GM04503 (cell line): ENCODE results near the gene EPHA6.

ENCODE experiments used
- DNase-seq: peaks from one replicate; pipeline ENCODE4 v3.0.0-alpha.2; 2012; ENCODE audit warnings: low read depth

The EPHA6 gene

GRCh38 chr3:97277708-97278107, 463.3 kb downstream of the EPHA6 start:
- no peak for DNase-seq

DNA sequence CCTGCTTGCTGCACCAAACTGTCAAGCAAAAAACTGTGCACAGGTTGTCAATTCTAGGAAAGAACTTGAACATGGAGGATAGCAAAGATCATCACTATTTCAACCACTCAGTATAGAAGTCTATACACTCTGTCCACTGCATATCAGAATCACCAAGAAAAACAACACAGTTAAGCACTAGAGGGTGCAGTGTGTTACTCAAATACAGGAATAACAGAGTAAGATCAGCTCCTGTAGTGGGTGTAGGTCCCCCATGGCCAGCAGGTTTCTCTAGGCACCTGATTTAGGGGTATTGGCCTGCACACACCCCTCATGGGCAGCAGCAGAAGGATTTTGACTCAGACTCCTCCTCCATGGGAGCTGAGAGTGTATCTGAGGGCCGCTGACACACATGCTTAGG, 464.1 kb downstream of the EPHA6 start:
- DNase-seq, result no peak

- DNase-seq, result no peak
Measured at GRCh38 chr3:97291901-97292300, 477.5 kb downstream of the EPHA6 start.

- DNase-seq, result no peak
Measured at GRCh38 chr3:97293596-97294131, 479.3 kb downstream of the EPHA6 start.

DNA sequence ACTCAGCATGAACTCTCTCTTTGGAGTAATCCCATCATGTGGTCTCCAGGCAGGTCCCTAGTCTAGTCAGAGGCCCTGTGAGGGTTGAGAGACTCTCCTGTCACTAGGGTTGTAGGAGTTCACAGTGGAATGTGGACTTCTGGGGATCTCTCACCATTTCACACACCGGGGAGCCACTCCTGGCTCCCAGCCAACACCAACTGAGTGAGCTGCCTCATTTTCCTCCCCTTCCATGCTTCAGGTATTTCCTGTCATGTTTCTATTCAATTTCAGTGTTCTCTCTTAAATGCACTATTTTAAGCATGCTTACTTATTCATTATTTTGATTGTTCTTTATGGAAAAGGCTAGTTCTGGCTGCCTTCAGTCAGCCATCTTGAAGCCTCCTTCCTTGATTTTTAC, 482.6 kb downstream of the EPHA6 start:
- no peak for DNase-seq

DNA sequence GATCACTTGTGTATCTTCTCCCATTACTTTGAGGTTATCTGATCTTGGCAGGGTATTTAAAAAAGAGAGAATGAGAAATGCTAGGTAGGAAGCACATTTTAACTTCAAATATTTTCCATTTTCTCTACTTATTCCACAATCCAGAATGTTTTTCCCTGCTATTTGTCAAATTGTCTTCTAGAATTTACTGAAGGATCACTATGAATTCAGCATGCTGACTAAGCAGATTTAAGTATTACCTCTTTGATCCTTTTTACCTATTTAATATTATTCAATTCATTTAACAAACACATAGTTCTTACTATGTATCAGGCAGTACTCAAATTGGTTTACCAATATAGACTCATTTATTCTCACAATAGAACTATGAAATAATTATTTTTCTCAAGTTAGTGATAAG, 486.7 kb downstream of the EPHA6 start:
- DNase-seq, result no peak

GRCh38 chr3:97306226-97306625, 491.8 kb downstream of the EPHA6 start:
- no peak for DNase-seq

GRCh38 chr3:97338375-97338774, 524.0 kb downstream of the EPHA6 start:
- DNase-seq, result no peak

- DNase-seq, result no peak
Measured at GRCh38 chr3:97340940-97341339, 526.5 kb downstream of the EPHA6 start.

- no peak for DNase-seq
Measured at GRCh38 chr3:97347780-97348179, 533.4 kb downstream of the EPHA6 start.

GRCh38 chr3:97350971-97351370, 536.6 kb downstream of the EPHA6 start:
- DNase-seq, result no peak

GRCh38 chr3:97353176-97353575, 538.8 kb downstream of the EPHA6 start:
- DNase-seq, result no peak

DNA sequence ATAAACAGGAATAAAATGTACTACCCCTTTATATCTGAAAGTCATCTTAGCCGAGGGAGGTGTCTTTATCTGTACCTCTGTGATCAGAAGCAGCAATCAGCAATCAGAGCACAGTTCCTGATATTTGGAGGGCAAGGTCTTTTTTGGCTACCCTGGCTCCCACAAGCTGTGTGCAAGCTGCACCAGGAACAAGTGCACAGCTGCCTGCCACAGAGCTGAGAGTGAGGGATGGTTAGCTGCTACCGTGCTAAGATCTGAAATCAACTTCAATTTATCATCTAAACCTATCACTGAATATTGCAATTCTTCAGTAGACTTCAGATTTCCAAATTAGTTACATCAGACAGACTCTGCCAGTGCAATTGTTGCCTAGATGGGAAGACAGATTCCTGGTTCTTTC, 545.6 kb downstream of the EPHA6 start:
- DNase-seq, result no peak

- DNase-seq, result no peak
Measured at GRCh38 chr3:97360804-97361203, 546.4 kb downstream of the EPHA6 start.

- DNase-seq, result no peak
Measured at GRCh38 chr3:97384583-97384982, 570.2 kb downstream of the EPHA6 start.

- no peak for DNase-seq
Measured at GRCh38 chr3:97388774-97389173, 574.4 kb downstream of the EPHA6 start.

DNA sequence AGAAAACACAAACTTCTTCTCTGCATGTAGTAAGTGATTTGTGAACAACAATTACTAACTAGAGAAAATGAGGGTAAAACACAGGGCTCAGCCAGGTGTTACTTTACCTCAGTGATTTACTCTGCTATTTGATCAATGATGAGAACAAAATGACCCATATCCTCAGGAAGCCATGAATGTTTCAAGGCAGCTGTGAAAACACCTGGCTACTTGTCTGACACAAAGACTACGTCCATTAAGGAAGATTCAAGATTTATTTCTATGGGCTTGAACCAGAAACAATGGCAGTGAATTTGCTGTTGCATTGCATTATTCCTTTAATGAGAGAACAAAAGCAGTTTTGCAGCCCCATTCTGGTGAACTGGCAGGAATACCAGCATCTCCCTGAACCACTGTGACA, 575.5 kb downstream of the EPHA6 start:
- DNase-seq, result no peak

GRCh38 chr3:97391167-97391566, 576.8 kb downstream of the EPHA6 start:
- no peak for DNase-seq

DNA sequence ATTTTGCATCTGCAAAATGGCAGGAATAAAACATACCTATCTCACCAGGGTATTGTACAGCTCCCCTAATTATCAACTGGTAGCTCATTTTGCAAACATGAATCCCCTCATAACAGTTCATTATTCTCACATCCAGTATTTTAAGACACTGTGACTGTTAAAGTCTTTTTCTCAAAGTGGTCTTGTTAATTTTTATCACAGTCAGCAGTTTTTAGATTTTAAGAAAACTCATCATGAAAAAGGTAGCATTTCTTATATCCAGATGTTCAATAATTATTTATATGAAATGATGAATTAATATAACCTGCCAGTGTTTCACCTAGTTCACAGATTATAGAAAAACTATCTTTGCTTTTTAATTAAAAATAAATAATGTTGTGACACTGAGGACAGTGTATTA, 595.2 kb downstream of the EPHA6 start:
- no peak for DNase-seq

DNA sequence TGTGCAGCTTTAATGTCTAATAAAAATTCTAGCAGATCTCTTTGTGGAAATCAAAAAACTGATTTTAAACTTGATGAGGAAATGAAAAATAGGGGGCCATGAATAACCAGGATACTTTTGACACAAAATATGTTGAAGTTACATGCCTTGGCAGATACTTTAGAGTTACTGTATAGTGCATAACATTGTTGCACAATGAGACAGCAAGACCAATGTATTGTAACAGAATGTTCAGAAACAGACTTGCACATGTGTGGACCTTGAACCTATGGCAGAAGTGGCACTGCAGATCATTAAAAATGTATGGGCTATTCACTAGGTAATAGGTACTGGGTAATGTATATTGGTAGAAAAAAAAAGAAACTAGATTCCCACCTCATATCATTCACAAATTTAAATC, 607.2 kb downstream of the EPHA6 start:
- no peak for DNase-seq

DNA sequence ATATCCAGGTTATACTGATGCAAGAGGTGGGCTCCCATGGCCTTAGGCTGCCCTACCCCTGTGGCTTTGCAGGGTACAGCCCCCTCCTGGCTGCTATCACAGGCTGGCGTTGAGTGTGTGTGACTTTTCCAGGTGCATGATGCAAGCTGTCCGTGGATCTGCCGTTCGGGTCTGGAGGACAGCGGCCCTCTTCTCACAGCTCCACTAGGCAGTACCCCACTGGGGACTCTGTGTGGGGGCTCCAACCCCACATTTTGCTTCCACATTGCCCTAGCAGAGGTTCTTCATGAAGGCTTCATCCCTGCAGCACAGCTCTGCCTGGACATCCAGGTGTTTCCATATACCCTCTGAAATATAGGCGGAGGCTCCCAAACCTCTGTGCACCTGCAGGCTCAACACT, 610.6 kb downstream of the EPHA6 start:
- DNase-seq, result no peak

DNA sequence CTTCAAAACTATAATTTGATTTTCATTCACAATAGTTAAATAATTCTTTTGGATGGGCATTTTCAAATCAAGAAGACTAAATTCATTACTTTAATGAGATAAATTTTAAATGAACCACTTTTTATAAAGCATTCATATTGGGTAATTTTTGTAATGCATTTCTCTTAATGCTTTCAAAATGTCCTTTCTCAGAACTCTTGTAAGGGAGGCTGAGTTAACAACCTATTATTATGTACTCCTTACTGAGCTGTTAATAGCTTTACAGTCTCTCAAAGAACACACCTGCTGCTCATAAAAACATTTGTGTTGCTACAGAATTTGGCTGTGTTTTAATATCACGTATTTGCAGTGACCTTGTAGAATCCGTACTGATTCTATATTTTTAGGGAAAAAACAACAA, 616.2 kb downstream of the EPHA6 start:
- DNase-seq, result no peak

- no peak for DNase-seq
Measured at GRCh38 chr3:97432914-97433313, 618.5 kb downstream of the EPHA6 start.

- DNase-seq, result no peak
Measured at GRCh38 chr3:97438131-97438530, 623.7 kb downstream of the EPHA6 start.

DNA sequence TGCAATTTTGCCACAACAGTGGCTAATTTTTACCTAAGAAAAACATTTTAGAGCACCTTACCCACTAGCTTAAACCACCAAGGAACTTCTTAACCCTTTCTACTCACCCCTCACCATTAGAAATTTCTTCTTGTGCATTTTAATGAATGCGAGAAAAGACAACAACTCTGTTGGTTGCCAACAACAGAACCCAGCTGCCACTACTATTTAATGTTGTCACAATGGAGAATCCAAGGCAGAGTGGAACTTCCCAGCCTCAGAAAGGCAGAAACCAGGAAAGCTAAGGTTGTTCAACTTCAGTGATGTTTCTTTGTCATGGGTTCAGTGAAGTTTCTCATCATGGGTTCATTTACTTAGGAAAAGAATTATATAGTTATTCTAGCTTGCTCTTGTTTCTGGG, 625.0 kb downstream of the EPHA6 start:
- DNase-seq, result no peak
